ENCODE results near the gene ZXDC.

GRCh38 chr3:126390201-126390600 is 85.5 kb downstream of the ZXDC start:
- TF ChIP-seq EP300 (IDR thresholded peaks at IDR 0.05) = no peak
- TF ChIP-seq CTCF (IDR thresholded peaks at IDR 0.05) = no peak

Measured in ovary (tissue), 3 donors.